Fibroblast of peridontal ligament (primary cell): Measurements from ENCODE around the gene ZNF385D.

Source experiments
- DNase-seq: peaks from one replicate; pipeline ENCODE4 v3.0.0-alpha.2; 2010; ENCODE audit errors: extremely low read depth

ZNF385D gene

GRCh38 chr3:21750080-21750696 is 822 bp downstream of the ZNF385D start:
- peak; percentile 34 for DNase-seq

GRCh38 chr3:21747966-21748555 is 2.9 kb downstream of the ZNF385D start:
- no peak for DNase-seq

DNA sequence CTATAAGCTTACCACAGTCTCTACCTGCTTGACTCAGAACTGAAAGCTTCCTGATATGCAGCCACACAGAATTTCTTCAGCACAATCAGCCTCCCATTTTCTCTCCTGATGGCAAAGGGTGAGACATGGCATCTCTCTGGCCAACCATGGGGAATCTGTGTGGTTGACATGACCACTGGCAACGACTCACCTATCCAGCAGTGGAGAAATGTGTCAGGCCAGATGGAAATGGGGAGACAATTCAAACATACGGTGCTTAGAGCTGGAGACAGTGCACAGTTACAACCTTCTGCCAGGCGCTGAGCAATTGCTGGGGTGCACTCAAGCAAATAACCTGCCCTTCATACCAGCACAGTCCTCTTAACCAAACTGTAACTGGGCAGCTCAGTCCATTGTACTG is 3.6 kb downstream of the ZNF385D start:
- no peak for DNase-seq

GRCh38 chr3:21745966-21746365 is 5.0 kb downstream of the ZNF385D start:
- DNase-seq = peak; percentile 35

DNA sequence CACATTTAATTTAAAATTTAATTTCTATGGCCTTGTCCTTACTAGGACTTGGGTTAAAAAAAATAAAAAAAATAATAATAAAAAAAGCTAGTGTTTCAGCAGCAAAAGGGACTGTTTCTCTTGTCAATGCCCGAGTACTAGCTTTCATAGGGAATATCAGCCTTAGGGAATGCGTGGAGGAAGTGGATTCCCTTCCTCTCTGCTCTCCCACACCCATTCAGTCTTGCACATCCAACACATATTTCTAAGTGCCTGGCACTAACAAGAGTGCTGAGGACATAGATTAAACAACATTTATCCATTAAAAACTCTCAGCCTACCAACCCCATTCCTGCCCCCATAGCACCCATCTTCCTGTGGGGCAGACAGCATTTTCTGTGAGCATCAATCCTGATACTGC is 6.2 kb downstream of the ZNF385D start:
- no peak for DNase-seq

DNA sequence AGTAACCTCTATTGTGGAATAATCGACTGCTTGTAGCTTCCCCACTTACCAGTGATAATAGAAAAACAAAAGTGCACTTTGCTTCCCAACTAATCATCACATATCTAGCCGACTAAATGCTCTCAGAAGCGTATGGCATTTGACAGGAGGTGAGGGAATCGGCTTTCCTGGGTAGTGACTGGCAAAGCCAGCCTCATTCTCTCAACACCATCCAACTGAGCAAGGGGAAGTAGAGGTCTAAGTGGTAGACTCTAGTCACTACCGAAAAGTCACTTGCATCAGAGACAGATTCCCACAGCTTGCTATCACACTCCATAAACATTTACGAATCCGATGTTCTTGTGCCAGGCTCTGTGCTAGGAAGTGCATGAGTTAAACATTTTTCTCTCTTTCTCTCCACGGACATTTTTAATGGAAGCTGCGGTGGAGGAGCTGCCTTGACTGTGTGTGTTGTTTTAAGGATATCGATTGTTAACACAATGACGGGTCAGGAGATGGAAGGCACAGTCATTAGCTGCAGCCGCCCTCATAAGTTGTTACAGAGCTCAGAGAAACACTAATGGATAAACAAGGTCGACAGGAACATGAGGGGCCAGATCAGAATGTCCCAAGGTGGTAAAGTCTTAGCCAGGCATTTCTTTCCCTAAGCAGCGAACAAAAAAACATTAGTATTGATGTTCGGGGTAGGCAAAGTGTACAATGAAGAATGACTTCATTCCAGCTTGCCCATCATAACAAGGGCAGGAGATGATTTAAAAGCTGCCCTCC is 11.9 kb downstream of the ZNF385D start:
- no peak for DNase-seq

- DNase-seq = no peak
These were observed 12.7 kb downstream of the ZNF385D start for GRCh38 chr3:21738283-21738682.

DNA sequence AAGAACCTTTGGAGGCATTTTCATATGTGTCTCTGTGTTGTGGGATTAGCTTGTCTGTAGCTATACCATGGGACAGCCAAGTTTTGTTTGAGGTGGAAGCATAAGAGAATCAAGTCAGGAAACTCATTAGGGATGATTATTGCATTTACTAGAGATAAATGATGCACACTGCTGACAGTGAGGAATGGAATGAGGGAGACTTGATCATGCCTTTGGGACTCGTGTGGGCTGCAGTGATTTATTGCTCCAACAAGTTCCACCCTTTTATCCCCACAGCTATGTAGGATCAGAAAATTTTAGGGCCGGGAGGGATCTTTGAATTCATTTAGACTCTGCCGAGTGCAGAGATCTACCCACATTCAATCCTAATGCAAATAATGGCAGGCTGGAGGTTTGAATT is 16.3 kb downstream of the ZNF385D start:
- DNase-seq = no peak

DNA sequence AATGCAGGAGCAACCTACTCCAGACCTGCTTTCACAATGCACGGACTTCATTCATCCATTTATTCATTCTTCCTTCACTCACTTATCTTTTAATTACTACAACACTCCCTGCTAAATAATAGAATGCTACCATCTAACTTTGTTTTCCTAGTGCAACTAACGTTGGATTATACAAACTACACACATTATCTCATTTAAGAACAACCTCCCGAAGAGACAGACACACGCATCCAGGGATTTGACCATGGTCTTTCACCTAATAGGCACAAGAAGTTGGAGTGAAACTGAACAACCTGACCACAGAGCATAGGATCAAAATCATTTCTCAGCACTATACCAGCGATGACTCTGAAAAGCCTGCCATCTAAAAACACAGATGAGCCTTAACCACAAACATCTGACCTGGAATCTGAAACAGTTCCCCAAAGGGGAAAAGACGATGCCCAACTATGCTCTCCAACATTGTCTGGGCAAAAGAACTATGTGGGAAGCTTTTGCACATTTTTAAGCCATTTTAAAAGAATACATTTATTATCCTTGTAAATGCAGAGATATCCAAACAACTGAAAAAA is 21.0 kb downstream of the ZNF385D start:
- peak; percentile 49 for DNase-seq

DNA sequence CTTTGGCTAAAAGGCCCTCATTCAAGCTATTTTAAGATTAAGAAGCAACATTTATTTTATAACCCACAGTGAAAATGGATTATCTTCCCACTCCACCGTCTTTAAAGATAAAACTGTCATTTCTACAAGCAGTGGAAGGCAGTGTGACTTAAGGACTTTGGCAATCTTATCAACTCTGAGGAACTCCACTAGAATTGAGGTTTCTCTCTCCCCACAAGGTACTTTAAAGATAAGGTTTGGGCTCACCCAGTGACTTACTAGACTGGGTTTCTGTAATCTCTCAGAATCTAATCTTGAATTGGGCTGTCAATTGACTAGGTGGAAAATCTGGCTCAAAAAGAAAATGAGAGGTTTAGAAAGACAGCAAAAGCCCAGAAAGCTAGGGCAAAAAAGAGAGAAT is 21.7 kb downstream of the ZNF385D start:
- DNase-seq = no peak

GRCh38 chr3:21722768-21723167 is 28.2 kb downstream of the ZNF385D start:
- DNase-seq = no peak

DNA sequence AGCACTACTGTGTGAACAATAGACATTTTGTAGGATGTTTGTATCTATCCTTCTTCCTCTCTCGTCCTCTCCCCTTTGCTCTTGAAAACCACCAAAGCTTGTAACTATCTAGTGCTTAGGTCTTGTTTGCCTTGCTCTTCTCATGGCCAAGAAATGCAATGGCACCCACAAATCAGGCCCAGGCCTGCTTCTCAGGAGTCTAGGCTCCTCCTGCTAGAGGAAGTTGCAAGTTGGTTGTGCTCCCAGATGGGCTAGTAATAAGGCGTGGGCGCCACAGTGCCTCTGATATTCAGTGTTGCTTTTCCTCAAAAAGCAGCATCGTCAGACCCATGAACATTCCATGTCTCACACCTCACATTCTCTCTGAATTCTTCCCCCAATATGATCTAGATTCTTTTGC is 28.7 kb downstream of the ZNF385D start:
- DNase-seq = no peak

DNA sequence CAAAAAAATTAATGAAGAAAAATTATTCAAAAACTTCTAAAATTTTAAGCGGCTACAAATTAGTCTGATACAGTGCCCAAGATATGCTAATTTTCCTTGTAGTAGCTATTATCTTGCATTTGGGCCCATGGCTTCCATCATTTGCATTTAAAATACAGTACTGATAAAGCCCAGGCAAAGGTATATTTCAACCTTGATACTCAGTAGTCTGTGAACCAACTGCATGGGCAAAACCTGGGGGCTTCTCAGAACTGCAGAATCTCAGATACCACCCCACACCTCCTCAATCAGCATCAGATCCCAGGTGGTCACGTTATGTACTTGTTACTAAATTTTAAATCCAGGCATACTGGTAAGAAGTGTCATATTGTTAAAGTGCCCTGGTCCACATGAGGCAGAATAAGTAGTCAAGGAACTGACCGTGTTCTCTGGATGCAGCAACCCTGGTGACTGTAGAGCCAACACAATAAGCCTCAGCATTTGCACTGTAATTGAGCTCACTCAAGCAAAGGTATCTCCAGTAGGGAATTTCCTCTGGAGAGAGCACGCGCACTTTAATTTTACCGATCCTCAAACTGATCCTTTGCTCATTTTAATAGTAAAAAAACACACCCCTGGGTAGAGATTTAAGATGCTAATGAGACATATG is 31.9 kb downstream of the ZNF385D start:
- DNase-seq = no peak

DNA sequence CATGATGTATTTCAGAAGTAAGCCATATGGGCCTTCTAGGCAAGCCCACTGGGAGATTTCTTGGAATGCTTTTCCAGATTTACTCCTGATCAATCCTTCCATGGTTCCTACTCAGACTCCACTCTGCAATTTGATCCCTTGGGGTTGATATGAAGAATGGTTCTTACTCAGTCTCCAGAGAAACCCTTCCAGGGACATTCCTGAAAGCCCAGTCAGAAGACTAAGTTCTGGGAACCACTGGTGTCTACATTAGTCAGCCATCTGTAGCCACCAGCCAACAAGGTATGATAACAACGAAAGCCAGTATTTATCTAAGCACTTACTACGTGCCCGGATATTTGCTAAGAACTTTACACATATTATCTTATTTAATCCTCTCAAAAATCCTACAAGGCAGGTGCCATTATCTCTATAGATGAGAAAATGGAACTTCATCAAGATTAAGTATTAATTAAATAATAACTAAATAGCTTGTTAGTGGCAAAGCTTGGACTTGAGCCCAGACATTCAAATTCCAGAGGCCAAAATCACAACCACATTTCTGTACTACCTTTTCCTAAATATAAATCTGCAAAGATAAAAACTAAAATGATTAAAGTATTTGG is 32.7 kb downstream of the ZNF385D start:
- peak; percentile 87 for DNase-seq

DNA sequence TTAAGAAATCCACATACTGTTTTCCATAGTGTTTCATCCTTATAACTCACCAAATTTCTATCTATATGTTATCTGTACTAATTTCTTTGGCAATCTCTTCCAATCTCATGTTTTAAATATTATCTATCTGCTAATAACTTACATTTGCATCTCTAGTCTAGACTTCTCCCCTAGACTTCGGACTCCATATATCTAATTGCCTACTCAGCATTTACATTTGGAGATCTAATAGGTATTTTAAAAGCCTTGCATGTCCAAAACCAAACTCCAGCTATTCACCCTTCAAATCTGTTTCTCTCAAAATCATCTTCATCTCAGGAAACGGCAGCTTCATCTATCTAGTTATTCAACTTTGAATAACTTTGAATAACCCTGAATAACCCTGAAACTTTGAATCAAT is 35.3 kb downstream of the ZNF385D start:
- DNase-seq = no peak

GRCh38 chr3:21705769-21706168 is 45.2 kb downstream of the ZNF385D start:
- peak; percentile 73 for DNase-seq

- no peak for DNase-seq
These were observed 46.2 kb downstream of the ZNF385D start for GRCh38 chr3:21704796-21705195.

GRCh38 chr3:21703291-21703690 is 47.7 kb downstream of the ZNF385D start:
- no peak for DNase-seq

- no peak for DNase-seq
These were observed 53.3 kb downstream of the ZNF385D start for GRCh38 chr3:21697707-21698106.

- peak; percentile 25 for DNase-seq
These were observed 56.5 kb downstream of the ZNF385D start for GRCh38 chr3:21694506-21694905.

DNA sequence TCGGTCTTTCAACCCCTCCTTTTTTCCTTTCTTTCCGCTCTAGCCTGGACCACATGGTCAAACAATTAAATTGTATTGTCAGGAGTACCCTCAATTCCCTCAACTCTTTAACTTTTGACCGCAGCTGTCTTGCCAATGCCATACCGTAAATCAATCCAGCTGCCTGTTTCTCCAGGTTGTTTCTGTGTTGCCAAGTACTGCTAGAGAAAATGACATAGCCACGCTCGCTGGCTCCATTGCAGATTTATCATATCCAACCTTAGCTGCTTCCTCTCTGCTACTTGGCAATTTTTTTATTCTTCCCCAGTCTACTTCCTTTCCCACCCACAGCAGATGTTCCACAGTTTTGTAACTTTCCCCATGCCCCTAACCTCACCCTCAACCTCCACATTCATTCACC is 60.0 kb downstream of the ZNF385D start:
- DNase-seq = no peak

- DNase-seq = peak; percentile 32
These were observed 68.8 kb downstream of the ZNF385D start for GRCh38 chr3:21682206-21682605.
